ENCODE results near the gene FAM53B. TPM values are rescaled to one million over a fixed set of nuclear protein-coding genes. Genes with fewer than 3 reads are reported as not detected.

FAM53B gene
- total RNA-seq, 1 experiment from 2014 or later = 13.7 TPM

DNA sequence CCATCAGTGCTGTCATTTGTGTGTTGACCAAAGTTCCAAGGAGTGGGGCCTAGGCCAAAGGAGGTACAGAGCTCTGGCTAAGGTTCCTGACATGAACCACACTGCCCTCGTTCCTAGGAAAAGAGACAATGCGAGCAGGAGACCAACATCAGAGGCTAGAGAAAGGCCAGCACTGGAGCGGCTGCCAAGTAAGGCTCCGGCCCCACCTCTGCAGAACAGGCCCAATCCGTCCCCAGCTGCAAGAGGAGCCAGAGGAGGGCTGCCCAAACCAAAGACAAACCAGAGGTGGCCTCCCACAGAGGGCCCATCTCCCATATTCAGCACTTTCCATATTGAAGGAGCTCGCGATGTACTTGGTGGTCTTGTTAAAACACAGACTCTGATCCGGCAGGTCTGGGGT, 81.0 kb downstream of the FAM53B start:
- H3K36me3 ChIP-seq (ENCODE audit: control insufficient read depth, insufficient read depth, low read length) = peaks cover 3% of the 10 kb centered on the region
- peaks cover 22% of the 10 kb centered on the region for H3K4me1 ChIP-seq
- no TSS peak for BruUV-seq (replicated peaks)
- H3K4me3 Mint-ChIP-seq (ENCODE audit: unreplicated experiment) = no peak overlapping the region
- no peak for DNase-seq
- H3K27me3 ChIP-seq (replicated peaks; ENCODE audit: control insufficient read depth, insufficient read depth, low read length) = no peaks in the 10 kb centered on the region
- H3K36me3 Mint-ChIP-seq (ENCODE audit: insufficient read depth, unreplicated experiment) = peaks cover 7% of the 10 kb centered on the region
- ChIA-PET CTCF (no interaction called here), POLR2A (no interaction called here)
- no peaks in the 10 kb centered on the region for H3K9me3 ChIP-seq
- peaks cover 8% of the 10 kb centered on the region for H3K4me1 Mint-ChIP-seq (ENCODE audit: low read depth, unreplicated experiment)
- no peaks in the 10 kb centered on the region for H3K9me3 Mint-ChIP-seq (ENCODE audit: unreplicated experiment)
- no peaks in the 10 kb centered on the region for H3K27me3 Mint-ChIP-seq (ENCODE audit: insufficient read depth, unreplicated experiment)
- H3K4me3 ChIP-seq (ENCODE audit: low read depth, low read length) = no peak overlapping the region
- no peak overlapping the region for H3K27ac Mint-ChIP-seq (ENCODE audit: unreplicated experiment)
- TF ChIP-seq, protein P1, sequence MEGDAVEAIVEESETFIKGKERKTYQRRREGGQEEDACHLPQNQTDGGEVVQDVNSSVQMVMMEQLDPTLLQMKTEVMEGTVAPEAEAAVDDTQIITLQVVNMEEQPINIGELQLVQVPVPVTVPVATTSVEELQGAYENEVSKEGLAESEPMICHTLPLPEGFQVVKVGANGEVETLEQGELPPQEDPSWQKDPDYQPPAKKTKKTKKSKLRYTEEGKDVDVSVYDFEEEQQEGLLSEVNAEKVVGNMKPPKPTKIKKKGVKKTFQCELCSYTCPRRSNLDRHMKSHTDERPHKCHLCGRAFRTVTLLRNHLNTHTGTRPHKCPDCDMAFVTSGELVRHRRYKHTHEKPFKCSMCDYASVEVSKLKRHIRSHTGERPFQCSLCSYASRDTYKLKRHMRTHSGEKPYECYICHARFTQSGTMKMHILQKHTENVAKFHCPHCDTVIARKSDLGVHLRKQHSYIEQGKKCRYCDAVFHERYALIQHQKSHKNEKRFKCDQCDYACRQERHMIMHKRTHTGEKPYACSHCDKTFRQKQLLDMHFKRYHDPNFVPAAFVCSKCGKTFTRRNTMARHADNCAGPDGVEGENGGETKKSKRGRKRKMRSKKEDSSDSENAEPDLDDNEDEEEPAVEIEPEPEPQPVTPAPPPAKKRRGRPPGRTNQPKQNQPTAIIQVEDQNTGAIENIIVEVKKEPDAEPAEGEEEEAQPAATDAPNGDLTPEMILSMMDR (IDR thresholded peaks at IDR 0.05; ENCODE audit: insufficient read depth in 1 of 2, low read depth in 1 of 2, low read length in 1 of 2, severe bottlenecking in 1 of 2, unreplicated experiment in 1 of 2) = no peak
- intact Hi-C loops (cut with micrococcal nuclease; ENCODE audit: unreplicated experiment) = no loop called here

DNA sequence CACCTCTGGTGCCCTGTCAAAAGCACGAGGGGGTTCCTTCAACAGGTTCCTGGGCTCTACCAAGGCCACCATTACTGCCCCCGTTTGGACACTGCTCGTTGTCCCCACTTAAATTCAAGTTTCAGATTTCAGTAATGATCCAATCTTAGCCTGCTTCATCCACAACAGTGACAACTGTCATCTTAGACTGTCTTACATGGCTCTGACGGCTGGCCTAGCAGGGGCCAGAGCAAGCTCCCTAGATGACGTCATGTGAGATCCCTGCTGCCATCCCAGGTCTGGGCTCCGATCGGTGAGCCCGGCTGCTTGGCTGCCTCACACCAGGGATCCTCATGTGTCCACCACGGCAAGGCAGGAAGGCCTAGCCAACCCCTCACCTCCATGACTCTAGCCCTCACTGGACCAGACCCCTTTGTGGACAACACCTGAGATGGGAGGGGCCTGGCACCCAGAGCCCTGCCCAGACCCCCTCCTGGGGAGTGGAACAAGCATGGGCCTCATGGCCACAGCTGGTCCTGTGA, 82.5 kb downstream of the FAM53B start:
- Mint-ChIP-seq H3K36me3 (ENCODE audit: insufficient read depth, unreplicated experiment) (no peaks in the 10 kb centered on the region), H3K27ac (ENCODE audit: unreplicated experiment) (no peak overlapping the region), H3K4me1 (ENCODE audit: low read depth, unreplicated experiment) (peaks cover 7% of the 10 kb centered on the region), H3K27me3 (ENCODE audit: insufficient read depth, unreplicated experiment) (no peaks in the 10 kb centered on the region), H3K9me3 (ENCODE audit: unreplicated experiment) (no peaks in the 10 kb centered on the region), H3K4me3 (ENCODE audit: unreplicated experiment) (no peak overlapping the region)
- Histone ChIP-seq H3K9me3 (no peaks in the 10 kb centered on the region), H3K4me1 (peaks cover 8% of the 10 kb centered on the region), H3K36me3 (ENCODE audit: control insufficient read depth, insufficient read depth, low read length) (peaks cover 3% of the 10 kb centered on the region), H3K27me3 (replicated peaks; ENCODE audit: control insufficient read depth, insufficient read depth, low read length) (no peaks in the 10 kb centered on the region), H3K4me3 (ENCODE audit: low read depth, low read length) (no peak overlapping the region)
- ChIA-PET POLR2A (no interaction called here), CTCF (no interaction called here)
- no TSS peak for BruUV-seq (replicated peaks)
- intact Hi-C loops (cut with micrococcal nuclease; ENCODE audit: unreplicated experiment) = no loop called here
- TF ChIP-seq, protein P1 (IDR thresholded peaks at IDR 0.05; ENCODE audit: insufficient read depth in 1 of 2, low read depth in 1 of 2, low read length in 1 of 2, severe bottlenecking in 1 of 2, unreplicated experiment in 1 of 2) = no peak
- DNase-seq = no peak

DNA sequence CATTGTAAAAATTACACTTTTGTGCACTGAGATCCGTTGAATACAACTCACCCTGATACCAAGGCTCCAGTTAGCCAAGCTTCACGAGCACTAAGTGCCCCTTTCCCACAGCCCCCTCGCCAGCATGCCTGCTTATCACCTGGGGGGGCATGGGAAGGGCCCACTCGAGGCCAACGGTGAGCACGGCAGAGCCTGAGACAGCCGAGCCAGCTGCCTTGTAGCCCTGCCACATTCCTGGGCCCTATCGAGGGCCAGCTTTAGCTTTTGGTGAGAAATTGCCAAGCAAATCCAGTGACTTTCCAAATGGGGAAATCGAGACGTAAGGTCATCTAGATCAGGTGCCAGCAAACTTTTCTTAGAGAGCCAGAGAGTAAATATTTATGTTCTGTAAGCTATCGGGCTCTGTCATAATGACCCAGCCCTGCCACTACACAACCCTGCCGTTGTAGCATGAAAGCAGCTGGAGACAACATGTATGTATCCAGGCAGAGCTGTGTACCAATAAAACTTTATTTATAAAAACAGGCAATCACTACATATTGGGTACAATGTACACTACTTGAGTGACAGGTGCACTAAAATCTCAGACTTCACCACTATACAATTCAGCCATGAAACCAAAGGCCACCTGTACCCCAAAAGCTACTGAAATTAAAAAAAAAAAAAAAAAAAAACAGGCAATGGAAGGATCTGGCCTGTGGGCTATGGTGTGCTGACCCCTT, 83.6 kb downstream of the FAM53B start:
- Histone ChIP-seq H3K9me3 (no peaks in the 10 kb centered on the region), H3K36me3 (ENCODE audit: control insufficient read depth, insufficient read depth, low read length) (0 out of 2 replicates have a peak, but pooled peaks cover 2% of the 10 kb centered on the region), H3K4me3 (ENCODE audit: low read depth, low read length) (no peak overlapping the region), H3K27me3 (replicated peaks; ENCODE audit: control insufficient read depth, insufficient read depth, low read length) (no peaks in the 10 kb centered on the region), H3K4me1 (no peaks in the 10 kb centered on the region)
- Mint-ChIP-seq H3K4me3 (ENCODE audit: unreplicated experiment) (no peak overlapping the region), H3K27ac (ENCODE audit: unreplicated experiment) (no peak overlapping the region), H3K4me1 (ENCODE audit: low read depth, unreplicated experiment) (peaks cover 7% of the 10 kb centered on the region), H3K9me3 (ENCODE audit: unreplicated experiment) (no peaks in the 10 kb centered on the region), H3K36me3 (ENCODE audit: insufficient read depth, unreplicated experiment) (no peaks in the 10 kb centered on the region), H3K27me3 (ENCODE audit: insufficient read depth, unreplicated experiment) (no peaks in the 10 kb centered on the region)
- CTCF ChIA-PET = interaction anchor here (0.9 kb wide), 1 partner anchor 81 kb away, joined by 3 read pairs; no protein-coding TSS in a partner anchor
- no peak for DNase-seq
- no TSS peak for BruUV-seq (replicated peaks)
- intact Hi-C loops (cut with micrococcal nuclease; ENCODE audit: unreplicated experiment) = no loop called here
- POLR2A ChIA-PET = no interaction called here
- TF ChIP-seq, protein P1 (IDR thresholded peaks at IDR 0.05; ENCODE audit: insufficient read depth in 1 of 2, low read depth in 1 of 2, low read length in 1 of 2, severe bottlenecking in 1 of 2, unreplicated experiment in 1 of 2) = no peak
